Head of caudate nucleus (tissue), 42 donors: ENCODE data around the gene GRIK4.
"Not testable (repeated sequence)": the region's sequence is repeated elsewhere in the genome, so short reads cannot be mapped to it uniquely, and the experiment has no call there.

ENCODE experiments used
- DNase-seq, 42 donors: peaks; one replicate each; pipeline versions ENCODE4 v3.0.0 to v3.0.0-alpha.2; 2020 to 2021; ENCODE audit warnings: mixed read lengths in 7 of 42
- intact Hi-C: fragments of 100-400 bp; cut with DNase I; formaldehyde crosslinking; loops from one replicate; pipeline ENCODE4 v1.15.0; 2022

GRIK4 gene

DNA sequence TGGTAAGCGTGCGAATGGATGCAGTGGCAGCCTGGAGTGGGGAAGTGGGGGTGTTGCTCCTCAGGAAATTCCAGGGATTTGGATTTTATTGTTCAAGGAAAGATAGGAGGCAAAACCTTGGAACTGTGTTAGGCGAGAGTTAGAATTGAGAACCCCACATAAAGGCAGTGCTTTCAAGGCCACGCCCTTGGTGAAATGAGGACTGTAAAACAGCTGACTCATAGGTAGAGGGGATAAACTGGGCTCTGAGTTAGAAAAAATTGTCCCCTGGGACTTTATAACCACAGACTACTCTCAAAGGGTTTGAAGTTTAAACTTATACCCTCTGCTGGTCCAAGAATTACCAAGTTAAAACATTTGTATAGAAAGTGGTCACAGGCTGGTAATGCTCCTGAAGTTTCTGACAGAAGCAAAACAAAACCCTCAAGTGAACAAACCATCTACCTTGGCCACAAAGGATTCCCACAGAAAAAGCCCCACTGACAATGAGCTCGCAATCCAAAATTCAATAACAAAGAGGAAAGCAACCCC, 262.0 kb downstream of the GRIK4 start:
- intact Hi-C loops = no loop called here
- peak in 1 of 42 donors; percentile 5 for DNase-seq

DNA sequence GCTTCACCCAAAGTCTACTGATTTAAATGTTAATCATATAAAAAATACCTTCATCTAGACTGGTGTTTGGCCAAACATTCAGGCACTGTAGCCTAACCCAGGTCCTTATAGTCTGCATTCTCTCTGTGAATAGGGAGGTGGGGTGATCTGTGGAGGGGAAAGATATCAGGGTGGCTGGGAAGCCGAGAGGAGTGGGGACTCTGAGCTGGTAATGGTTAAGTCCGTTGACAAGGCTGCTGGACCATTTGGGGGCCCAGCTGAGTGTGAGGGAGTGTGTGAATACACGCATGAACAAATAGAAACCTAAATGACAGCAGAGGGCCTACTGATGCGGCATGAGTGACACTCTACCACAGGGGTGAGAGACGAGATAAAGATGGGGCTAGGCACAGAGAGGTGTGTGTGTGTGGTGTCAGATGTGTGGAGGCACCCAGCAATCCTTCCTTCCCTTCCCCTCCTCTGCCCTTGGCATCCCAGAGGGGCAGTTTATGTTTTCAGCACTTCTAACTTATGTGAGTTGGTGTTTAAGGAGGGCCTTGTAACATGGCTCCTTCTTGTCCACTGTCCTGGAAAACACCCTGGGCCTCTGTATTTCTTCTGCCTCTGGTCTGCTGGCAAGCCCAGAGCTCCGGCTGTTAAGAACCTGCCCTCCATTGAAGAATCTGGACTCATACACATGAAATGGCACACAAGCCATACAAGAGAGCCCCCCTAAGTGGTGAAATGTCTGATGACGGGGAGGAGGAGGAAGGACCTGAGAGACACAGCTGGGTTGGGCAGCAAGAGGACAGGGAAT, 263.2 kb downstream of the GRIK4 start:
- intact Hi-C loops = no loop called here
- DNase-seq = peak in 2 of 42 donors; percentile 10 to 16

DNA sequence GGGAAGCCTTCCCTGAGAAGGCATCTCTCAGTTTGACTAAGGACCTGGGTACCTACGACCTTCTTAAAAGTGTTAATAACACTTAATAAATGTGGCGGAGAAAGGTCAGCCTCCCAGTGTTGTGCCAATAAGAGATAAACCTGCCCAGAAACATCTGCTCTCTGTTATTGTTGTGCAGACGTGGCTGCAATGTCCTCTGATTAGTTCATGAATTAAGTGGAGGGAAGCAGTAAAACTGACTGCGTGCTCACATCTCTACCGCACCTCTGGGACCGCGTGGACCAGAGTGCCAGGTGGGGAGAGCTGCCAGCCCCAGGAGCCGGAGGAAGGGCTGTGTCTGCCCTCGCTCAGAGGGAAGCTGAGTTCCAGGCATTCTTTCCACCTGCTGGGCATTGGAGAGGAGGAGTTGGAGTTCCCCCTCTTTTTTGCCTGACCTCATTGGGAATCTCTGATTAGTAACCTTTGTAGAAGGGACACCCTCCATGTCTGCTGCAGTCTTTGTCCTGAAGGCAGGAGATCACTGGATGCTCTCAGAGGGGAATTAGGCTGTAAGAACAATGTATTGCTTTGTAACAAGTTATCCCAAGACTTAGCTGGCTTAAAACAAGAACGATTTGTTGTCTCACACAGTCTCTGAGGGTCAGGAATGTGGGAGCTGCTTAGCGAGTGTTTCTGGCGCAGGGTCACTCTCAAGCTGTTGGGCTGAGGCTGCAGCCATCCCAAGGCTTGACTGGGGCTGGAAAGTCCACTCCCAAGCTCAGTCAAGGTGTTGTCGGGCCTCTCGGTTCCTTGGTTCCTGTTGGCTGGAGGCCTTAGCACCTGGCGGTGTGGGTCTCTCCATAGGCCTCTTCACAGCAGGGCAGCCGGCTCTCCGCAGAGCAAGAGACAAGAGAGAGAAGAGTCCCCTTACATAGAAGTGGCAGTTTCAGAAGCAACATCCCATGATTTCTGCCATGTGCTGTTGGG, 264.7 kb downstream of the GRIK4 start:
- DNase-seq = peak in 1 of 42 donors; percentile 25
- intact Hi-C loops = no loop called here

DNA sequence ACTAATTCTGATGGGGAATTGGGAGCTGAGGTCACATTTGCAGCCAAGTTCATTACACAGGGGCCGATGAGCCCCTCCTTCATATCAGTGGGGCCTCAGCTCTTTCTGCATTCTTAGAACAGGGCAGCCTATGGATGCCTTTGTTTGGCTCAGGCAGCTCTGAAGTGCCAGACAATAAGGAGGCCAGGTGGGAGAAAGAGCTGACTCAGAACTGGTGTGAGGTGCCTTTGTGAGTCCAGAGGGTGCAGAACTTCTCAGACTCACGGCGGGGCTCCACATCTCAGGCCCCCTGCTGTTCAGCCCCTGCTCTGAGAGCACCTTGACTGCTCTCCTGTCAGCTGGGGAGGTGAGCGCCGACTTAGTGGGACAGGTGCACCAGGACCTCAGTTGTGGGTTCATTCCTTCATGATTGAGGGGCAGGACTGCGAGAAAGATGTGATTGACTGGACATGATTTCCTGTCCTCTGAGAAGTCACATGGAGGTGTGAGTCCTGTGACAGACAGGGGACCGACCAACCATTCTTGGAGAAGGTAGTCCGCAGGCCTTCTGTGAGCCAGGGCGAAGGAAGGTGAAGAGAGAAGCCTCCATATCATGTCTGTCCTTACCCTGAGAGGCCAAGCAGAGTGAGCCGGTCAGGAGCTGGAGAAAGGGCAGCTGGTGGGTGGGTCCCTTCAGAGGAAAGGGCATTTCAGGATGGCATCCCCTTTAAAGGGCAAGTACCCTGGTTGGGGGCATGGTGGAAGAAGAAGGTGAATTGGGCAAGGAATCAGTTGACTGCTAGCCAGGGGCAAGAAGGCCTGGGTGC, 267.3 kb downstream of the GRIK4 start:
- intact Hi-C loops = no loop called here
- peak in 1 of 42 donors; percentile 33 for DNase-seq

DNA sequence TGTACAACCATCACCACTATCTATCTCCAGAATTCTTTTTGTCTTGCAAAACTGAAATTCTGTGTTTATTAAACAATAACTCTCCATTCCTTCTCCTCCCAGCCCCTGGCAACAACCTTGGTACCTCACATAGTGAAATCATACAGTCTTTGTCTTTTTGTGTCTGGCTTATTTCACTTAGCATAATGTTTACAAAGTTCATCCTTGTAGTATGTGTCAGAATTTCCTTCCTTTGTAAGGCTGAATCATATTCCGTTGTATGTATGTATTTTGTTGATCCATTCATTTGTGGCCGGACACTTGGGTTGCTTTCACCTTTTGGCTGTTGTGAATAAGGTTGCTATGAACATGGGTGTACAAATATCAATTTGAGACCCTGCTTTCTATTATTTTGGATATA, 268.7 kb downstream of the GRIK4 start:
- intact Hi-C loops = no loop called here
- DNase-seq = no peak

DNA sequence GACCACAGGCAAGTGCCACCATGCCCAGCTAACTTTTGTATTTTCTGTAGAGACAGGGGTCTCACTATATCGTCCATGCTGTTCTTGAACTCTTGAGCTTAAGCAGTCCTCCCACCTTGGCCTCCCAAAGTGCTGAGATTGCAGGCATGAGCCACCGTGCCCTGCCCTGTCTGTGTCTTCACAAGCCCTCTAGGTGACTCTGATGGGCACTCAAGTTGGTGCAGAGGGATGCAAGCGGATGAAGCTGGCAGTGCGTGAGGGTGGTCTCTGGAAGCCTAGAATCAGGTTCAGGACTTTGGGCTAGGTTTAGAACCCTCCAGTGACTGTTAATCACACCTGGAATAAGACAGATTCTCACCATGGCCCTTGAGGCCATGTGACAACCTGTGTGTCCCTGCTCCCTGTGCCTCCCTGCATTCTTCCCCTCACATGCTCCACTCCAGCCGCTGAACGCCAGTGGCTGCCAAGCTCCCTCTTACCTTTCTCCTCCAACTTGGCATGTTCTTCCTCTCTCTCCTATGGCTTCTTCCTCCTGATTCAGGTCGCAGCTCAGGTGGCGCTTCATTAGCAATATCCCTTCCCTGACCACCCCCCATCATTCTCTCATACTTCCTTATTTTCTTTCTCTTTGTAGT, 270.1 kb downstream of the GRIK4 start:
- DNase-seq = peak in 1 of 42 donors; percentile 12
- intact Hi-C loops = no loop called here

DNA sequence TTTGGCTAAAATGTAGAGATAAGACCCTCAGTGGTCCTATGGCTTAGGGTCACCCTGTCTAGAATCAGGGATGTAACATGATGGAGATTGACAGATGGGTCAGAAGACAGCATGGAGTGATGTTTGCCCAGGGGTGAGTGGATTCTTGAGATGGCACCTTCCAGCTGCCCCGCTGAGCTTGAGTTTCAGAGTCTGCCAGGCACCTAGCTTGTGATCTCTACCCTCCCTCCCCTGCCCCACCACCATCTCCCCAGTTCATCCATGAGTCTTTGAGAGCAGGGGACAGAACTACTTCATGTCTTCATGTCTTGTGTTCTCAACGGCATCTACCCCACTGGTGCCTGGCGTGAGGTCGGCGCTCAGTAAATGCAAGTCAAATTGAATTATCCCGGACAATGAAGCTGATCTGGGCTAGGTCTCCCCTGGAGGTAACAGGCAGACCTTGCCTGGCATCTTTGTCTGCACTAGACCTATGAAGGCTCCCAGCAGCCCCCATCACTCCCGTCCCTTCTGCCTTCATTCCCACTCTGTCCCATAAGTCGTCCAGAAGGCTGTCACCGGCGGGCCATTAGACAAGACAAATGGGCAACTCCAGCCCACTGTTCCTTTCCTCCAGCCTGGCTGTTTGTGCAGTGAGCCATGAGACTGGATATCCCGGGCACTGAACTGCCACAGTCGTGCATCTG, 273.2 kb downstream of the GRIK4 start:
- peak in 1 of 42 donors; percentile 16 for DNase-seq
- intact Hi-C loops = no loop called here

DNA sequence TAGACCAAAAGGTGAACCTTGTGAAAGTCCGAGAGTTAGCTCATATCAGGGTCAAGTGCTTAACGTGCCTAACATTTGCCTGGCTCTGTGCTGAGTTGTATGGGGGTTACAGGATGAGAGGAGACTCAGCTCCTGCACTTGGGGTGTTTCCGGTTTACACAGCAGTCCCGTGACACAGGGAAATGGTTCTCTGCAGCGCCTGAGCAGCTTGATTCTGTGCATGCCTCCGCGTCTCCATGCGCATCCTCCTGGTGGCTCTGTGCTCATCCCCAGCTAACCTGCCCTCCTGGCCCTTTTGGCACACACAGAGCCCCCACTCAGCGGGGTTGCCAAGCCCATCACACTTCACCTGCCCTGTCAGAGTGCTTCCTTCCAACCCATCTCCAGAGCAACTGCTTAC, 274.0 kb downstream of the GRIK4 start:
- peak in 1 of 42 donors; percentile 7 for DNase-seq
- intact Hi-C loops = no loop called here

DNA sequence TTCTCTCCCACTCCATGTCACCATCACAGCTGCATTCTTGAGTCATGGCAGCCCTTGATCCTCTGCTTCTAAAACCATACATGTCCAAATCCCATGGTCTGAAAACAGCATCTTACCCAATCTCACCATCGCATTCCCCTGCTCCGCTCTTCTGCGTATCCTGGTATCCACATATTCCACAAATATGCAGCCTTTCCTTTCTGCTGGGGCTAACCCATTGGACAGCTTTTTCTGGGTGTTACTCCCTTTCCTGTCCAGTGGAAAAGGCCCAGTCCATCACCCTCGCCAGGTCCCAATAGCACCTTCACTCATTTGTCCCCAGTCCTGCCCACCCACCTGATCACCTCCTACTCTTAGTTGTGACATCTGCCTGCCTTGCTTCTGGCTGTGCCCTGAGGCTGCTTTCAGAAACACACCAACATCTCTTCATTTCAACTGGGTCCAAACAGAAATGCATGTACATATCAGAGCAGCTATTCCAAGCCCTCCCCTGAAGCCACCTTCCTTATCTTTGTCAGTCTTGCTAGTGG, 274.7 kb downstream of the GRIK4 start:
- intact Hi-C loops = no loop called here
- peak in 2 of 42 donors; percentile 7 for DNase-seq

DNA sequence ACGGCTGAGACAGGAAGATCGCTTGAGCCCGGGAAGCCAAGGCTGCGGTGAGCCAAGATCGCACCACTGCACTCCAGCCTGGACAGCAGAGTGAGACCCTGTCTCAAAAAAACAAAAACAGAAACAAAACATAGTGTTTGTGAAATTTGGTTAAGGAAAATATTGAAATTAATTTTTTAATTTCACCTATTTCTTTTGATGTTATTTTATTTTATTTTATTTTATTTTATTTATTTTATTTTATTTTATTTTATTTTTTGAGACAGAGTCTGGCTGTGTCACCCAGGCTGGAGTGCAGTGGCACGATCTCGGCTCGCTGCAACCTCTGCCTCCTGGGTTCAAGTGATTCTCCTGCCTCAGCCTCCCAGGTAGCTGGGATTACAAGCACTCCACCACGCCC, 275.7 kb downstream of the GRIK4 start:
- intact Hi-C loops = not testable (repeated sequence)
- DNase-seq = peak in 2 of 42 donors; percentile 7 to 12

DNA sequence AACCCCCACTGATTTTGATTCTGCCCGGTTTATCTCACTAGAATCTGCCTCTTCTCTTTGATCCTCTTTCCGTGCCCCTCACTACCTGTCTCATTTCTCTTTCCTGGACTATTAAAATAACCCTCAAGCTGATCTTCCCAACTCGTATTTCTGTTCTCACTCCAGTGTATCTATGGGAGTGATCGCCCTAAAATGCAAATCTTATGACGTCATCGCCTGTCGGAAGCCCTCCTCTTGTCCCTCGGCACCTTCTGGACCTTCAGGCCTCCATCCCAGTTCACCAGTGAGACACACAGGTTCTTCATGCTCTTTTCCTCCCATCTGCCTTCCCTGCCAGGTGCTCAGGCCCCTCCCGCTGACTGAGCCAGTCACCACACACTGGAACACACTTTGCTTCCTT, 277.8 kb downstream of the GRIK4 start:
- peak in 1 of 42 donors; percentile 1 for DNase-seq

DNA sequence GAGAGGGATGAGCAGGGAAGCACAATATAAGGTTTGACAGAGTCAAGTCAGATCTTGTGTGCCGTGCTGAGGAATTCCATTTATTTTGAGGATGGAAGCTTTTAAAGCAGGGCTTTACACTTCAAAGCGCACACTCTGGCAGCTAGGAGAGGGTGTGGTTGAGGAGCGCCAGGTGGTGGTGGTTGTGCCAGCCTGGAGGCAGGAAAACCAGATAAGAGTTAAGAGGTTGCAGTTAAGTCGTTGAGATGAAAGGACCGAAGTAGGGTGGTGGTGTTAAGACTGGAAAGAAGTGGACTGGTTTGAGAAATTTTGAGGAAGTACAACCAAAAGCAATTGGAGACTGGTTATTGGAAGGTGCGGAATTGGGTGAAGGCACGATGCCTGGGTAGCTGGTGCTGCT, 280.8 kb downstream of the GRIK4 start:
- no peak for DNase-seq
- intact Hi-C loops = no loop called here

More for the DNA sequence above, 277.8 kb downstream of the GRIK4 start:
- intact Hi-C loops = no loop called here

DNA sequence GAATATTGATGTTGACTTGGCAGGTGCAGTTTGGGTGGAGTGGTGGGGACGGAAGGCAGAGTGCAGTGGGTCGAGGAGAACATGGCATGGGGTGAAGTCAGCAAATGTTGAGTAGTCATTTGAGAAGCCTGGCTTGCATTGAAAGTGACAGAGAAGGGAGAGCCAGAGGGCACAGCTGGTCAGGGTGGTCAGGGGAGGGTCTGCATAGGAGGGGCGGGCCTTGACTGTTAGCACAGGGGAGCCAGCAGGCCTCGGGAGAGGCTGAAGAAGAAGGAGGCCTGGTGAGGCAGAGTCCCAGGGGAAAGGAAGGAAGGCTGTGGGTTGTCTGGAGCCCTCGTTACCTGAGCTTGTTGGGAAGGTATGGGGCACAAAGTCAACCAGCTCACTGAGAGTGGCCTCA, 281.6 kb downstream of the GRIK4 start:
- DNase-seq = no peak
- intact Hi-C loops = no loop called here

DNA sequence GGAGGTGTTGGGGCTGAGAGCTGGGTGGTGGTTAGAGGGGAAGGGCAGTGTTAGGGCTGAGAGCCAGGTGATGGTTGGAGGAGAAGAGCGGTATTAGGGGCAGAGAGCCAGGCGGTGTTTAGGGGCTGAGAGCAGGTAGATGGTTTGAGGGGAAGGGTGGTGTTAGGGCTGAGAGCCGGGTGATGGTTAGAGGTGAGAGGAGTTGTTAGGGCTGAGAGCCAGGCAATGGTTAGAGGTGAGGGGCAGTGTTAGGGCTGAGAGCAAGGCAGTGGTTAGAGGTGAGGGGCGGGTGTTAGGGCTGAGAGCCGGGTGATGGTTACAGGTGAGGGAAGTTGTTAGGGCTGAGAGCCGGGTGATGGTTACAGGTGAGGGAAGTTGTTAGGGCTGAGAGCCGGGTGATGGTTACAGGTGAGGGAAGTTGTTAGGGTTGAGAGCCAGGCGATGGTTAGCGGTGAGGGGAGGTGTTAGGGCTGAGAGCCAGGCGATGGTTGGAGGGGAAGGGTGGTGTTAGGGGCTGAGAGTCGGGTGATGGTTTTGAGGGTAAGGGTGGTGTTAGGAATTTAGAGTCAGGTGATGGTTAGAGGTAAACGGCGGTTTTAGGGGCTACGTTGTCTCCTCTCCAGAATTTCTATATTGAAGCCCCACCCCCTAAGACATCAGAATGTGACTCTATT, 282.4 kb downstream of the GRIK4 start:
- intact Hi-C loops = no loop called here
- DNase-seq = no peak

DNA sequence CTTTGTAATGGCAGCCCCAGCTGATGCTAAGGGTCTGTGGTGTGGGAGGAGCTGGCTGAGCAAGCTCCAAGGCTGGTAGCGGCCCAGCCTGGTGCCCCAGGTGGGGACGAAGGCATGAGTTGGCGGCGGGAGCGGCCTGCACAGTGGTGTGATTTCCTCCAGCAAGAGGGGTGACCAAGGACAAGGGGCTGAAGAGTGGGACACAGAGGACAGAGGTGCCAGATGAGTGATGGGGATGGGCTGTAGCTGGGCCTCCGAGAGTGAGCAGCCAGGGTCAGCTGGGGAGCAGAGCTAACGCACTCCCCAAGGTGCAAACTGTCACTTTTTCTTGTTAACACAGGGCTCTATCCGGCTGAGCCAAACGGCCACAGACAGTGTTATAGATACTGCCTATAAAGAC, 283.2 kb downstream of the GRIK4 start:
- no peak for DNase-seq
- intact Hi-C loops = no loop called here

DNA sequence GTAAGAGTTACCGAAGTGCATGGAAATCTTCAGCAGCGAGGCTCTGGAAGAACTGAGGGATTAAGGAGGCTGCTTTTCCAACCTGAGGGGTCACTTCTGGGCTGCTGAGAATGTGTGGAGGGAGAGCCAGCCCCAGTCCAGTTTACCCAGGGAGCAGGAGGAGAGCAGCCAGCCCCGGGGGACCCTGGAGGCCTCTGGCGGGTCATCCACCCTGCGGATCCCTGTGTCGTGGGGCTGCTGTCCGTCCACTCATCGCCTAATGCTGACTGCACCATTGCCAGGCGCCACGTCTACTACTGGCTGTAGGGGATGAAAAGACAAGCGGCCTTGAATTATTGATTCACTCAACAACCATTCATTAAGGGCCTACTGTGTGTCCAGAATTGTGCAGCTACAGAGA, 283.6 kb downstream of the GRIK4 start:
- intact Hi-C loops = no loop called here
- no peak for DNase-seq

DNA sequence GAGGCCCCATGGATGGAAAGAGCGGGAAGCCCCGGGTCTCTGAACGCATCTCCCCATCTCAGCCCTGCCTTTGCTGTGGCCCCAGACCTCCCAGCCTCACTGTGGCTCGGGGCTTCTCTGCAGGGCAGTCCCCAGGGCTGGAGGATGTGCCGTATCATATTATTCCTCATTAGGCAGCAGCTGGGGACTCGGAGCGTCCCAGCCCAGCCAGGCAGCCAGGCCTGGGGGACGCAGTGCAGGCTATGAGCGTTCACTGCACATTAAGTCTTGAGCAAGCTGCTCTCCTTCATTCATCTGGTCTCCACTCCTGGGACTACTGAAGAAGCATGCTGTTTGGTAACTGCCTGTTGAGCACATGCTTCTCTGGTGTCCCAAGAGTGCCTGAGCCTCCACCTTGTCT, 285.6 kb downstream of the GRIK4 start:
- DNase-seq = no peak
- intact Hi-C loops = no loop called here
